ENCODE measurements around the gene ANKRA2. TPM values are rescaled to one million over a fixed set of nuclear protein-coding genes. Genes with fewer than 3 reads are reported as not detected.

The ANKRA2 gene
- polyA plus RNA-seq, 1 of the 3 experiments (the other 2 are of a cell fraction), result 14.5 TPM

DNA sequence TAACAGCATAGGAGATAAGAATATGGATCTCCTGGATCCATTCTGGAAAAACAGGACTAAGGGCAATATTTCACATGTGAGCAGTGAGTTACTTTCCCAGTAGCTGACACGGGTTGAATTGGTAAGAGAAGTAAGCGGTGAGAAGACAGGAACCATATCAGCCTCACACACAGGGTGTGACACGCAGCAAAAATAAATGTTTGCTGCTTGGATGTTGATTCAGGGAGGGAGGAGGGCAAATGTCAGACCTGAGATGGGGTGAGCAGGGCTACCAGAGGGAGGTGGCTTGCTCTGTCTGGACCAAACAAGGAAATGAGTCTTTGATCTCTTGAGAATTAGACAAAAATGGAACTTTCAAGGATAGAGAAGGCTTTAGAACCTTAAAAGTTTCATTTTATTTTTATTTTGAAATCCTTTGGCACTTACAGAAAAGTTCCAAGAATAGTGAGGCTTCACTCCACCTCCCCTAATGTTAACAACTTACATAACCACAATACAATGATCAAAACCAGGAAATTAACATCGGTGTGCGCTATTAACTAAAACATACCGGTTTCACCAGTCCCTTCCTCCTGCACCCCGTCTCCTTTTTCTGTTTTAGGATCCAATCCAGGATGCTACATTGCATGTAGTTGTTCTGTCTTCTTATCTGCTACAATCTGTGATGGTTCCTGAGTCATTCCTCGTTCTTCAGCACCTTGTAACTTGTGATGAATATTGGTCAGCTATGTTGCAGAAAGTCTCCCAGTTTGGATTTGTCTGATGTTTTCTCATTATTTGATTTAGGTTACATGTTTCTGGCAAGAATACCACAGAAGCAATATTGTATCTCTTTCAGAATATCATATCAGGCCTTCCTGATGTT lies 40.0 kb upstream of the ANKRA2 start:
- H3K79me2 ChIP-seq (ENCODE audit: insufficient read depth), result no peaks in the 10 kb centered on the region
- H3K27me3 ChIP-seq (ENCODE audit: insufficient read depth), result no peaks in the 10 kb centered on the region
- CTCF ChIA-PET, result interaction anchor here (1.0 to 3.6 kb wide), 2 partner anchors 14 to 186 kb away, joined by 3 to 13 read pairs; no protein-coding TSS in a partner anchor
- H3K36me3 ChIP-seq (replicated peaks in 1 of 2; ENCODE audit: control insufficient read depth in 1 of 2, insufficient read depth in 2 of 2, low read length in 1 of 2), result no peaks in the 10 kb centered on the region
- no peaks in the 10 kb centered on the region; a peak in 1 of 4 replicates for H3K4me1 ChIP-seq (ENCODE audit: control insufficient read depth in 1 of 2, insufficient read depth in 2 of 2, low read depth in 1 of 2, low read length in 1 of 2)
- no peak overlapping the region for H3K27ac ChIP-seq (ENCODE audit: low read depth in 2 of 2, low read length in 1 of 2)
- H3K4me3 ChIP-seq (ENCODE audit: low read depth in 2 of 2, low read length in 1 of 2), result no peak overlapping the region
- POLR2A ChIA-PET, result no interaction called here
- TF ChIP-seq TEAD4 (IDR thresholded peaks at IDR 0.05; ENCODE audit: borderline replicate concordance, insufficient read depth) (no peak), POLR2AphosphoS5 (IDR thresholded peaks at IDR 0.05; ENCODE audit: low read depth, low read length) (no peak), SMC3 (IDR thresholded peaks at IDR 0.05; ENCODE audit: low read depth, low read length) (no peak), JUND (IDR thresholded peaks at IDR 0.05) (0 out of 2 replicates have a peak, but pooled peaks have one; percentile 25), TCF12 (IDR thresholded peaks at IDR 0.05) (peak; percentile 14; the same call in 1 of the 2 replicates), MEF2A (IDR thresholded peaks at IDR 0.05; ENCODE audit: borderline replicate concordance, low read depth) (no peak), ELF1 (IDR thresholded peaks at IDR 0.05) (no peak), FOXJ3 (CRISPR knock-in tag; IDR thresholded peaks at IDR 0.05) (no peak), GATA2 (CRISPR knock-in tag; IDR thresholded peaks at IDR 0.05) (no peak), NFIC (IDR thresholded peaks at IDR 0.05; ENCODE audit: borderline replicate concordance) (no peak), CHD2 (IDR thresholded peaks at IDR 0.05; ENCODE audit: low read length, partially characterized antibody) (no peak), GABPA (IDR thresholded peaks at IDR 0.05; ENCODE audit: low read depth) (no peak)
- TF ChIP-seq, protein P1, sequence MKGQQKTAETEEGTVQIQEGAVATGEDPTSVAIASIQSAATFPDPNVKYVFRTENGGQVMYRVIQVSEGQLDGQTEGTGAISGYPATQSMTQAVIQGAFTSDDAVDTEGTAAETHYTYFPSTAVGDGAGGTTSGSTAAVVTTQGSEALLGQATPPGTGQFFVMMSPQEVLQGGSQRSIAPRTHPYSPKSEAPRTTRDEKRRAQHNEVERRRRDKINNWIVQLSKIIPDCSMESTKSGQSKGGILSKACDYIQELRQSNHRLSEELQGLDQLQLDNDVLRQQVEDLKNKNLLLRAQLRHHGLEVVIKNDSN (IDR thresholded peaks at IDR 0.05; ENCODE audit: borderline replicate concordance, low read depth), result no peak
- TF ChIP-seq, protein P2, sequence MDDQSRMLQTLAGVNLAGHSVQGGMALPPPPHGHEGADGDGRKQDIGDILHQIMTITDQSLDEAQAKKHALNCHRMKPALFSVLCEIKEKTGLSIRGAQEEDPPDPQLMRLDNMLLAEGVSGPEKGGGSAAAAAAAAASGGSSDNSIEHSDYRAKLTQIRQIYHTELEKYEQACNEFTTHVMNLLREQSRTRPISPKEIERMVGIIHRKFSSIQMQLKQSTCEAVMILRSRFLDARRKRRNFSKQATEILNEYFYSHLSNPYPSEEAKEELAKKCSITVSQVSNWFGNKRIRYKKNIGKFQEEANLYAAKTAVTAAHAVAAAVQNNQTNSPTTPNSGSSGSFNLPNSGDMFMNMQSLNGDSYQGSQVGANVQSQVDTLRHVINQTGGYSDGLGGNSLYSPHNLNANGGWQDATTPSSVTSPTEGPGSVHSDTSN (IDR thresholded peaks at IDR 0.05), result peak; percentile 35; the same call in 1 of the 2 replicates
- no peaks in the 10 kb centered on the region for H4K20me1 ChIP-seq (ENCODE audit: insufficient read depth)
- WGBS (ENCODE audit: low lambda C conversion rate), result 61% methylated on average over 8 of the region's 8 CpGs
- no peak overlapping the region for H2AFZ ChIP-seq (ENCODE audit: low read depth)
- H3K9ac ChIP-seq, result no peak overlapping the region
- peaks cover 4% of the 10 kb centered on the region for H3F3A ChIP-seq (replicated peaks; ENCODE audit: insufficient read depth)
- no peak for DNase-seq
- H3K9me2 ChIP-seq, result no peaks in the 10 kb centered on the region
- H3K9me3 ChIP-seq, result no peaks in the 10 kb centered on the region
- H3K4me2 ChIP-seq, result no peak overlapping the region

DNA sequence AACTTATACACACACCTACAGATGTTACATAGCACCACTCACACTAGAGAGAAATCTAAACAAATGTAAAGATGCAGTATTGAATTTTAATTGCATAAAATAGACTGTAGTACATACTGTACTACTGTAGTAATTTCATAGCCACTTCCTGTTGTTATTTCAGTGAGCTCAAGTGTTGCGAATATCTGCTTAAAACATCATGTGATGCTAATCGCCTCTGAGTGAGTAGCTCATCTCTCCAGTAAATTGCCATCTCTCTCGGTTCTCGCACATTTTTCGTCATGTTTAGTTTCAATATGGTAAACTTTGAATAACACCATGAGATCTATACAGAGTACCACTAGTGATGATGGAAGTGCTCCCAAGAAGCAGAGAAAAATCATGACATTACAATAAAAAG lies 38.6 kb upstream of the ANKRA2 start:
- Histone ChIP-seq H3K27me3 (ENCODE audit: insufficient read depth) (no peaks in the 10 kb centered on the region), H4K20me1 (ENCODE audit: insufficient read depth) (no peaks in the 10 kb centered on the region), H3K79me2 (ENCODE audit: insufficient read depth) (no peaks in the 10 kb centered on the region), H3K9me3 (no peaks in the 10 kb centered on the region), H3K27ac (ENCODE audit: low read depth in 2 of 2, low read length in 1 of 2) (no peak overlapping the region), H3K4me2 (no peak overlapping the region), H3K4me1 (ENCODE audit: control insufficient read depth in 1 of 2, insufficient read depth in 2 of 2, low read depth in 1 of 2, low read length in 1 of 2) (no peaks in the 10 kb centered on the region; a peak in 1 of 4 replicates), H3K9me2 (no peaks in the 10 kb centered on the region), H3F3A (replicated peaks; ENCODE audit: insufficient read depth) (peaks cover 4% of the 10 kb centered on the region), H3K9ac (no peak overlapping the region), H3K4me3 (ENCODE audit: low read depth in 2 of 2, low read length in 1 of 2) (no peak overlapping the region), H2AFZ (ENCODE audit: low read depth) (no peak overlapping the region), H3K36me3 (replicated peaks in 1 of 2; ENCODE audit: control insufficient read depth in 1 of 2, insufficient read depth in 2 of 2, low read length in 1 of 2) (no peaks in the 10 kb centered on the region)
- no peak for TF ChIP-seq TEAD4 (IDR thresholded peaks at IDR 0.05; ENCODE audit: borderline replicate concordance, insufficient read depth)
- no peak for TF ChIP-seq YY1 (IDR thresholded peaks at IDR 0.05; ENCODE audit: low read depth)
- TF ChIP-seq RXRA (IDR thresholded peaks at IDR 0.05; ENCODE audit: borderline replicate concordance, low read depth), result no peak
- ChIA-PET CTCF (interaction anchor here (0.6 to 3.6 kb wide), 4 partner anchors 13 to 188 kb away, joined by 3 to 13 read pairs (median 4); no protein-coding TSS in a partner anchor), POLR2A (no interaction called here)
- DNase-seq, result no peak
- WGBS (ENCODE audit: low lambda C conversion rate), result 94% methylated on average over 5 of the region's 5 CpGs

Measured in SK-N-SH (cell line).